Urinary bladder (tissue), 4 donors: ENCODE results near the gene SNX9. TPM values are rescaled to one million over a fixed set of nuclear protein-coding genes. Genes with fewer than 3 reads are reported as not detected.
"Not testable (repeated sequence)": the region's sequence is repeated elsewhere in the genome, so short reads cannot be mapped to it uniquely, and the experiment has no call there.

Experiments
- DNase-seq: peaks from one replicate; pipeline ENCODE4 v3.0.0-alpha.2; 2015; ENCODE audit errors: extremely low spot score
- H3K27ac ChIP-seq: one replicate; pipeline ENCODE4 v1.5.1; 2013; ENCODE audit warnings: low read depth, mild to moderate bottlenecking, moderate library complexity
- H3K36me3 ChIP-seq: one replicate; pipeline ENCODE4 v1.6.1; 2013; ENCODE audit warnings: mild to moderate bottlenecking, moderate library complexity; ENCODE audit not compliant: insufficient read depth
- H3K4me1 ChIP-seq: one replicate; pipeline ENCODE4 v1.6.1; 2013; ENCODE audit warnings: mild to moderate bottlenecking, moderate library complexity; ENCODE audit not compliant: insufficient read depth
- H3K4me3 ChIP-seq: one replicate; pipeline ENCODE4 v1.5.1; 2013; ENCODE audit warnings: low read depth, low read length
- WGBS: extraction: QIAGEN DNeasy Blood & Tissue Kit; methylation state at CpG from one replicate; pipeline ENCODE4 v1.1.7; 2013; 5-methylcytosine and 5-hydroxymethylcytosine counted together
- polyA plus RNA-seq: library from polyadenylated mRNA; stranded (reverse); fragments of 200-250 nt; gene quantifications from one replicate; pipeline ENCODE4 v1.2.3, GENCODE V29; 2013
- total RNA-seq: library from RNA; depleted of rRNA; stranded (reverse); fragments of >200 nt; gene quantifications from one replicate; pipeline ENCODE4 v1.2.3, GENCODE V29; 2014
- donor health status: healthy with polysubstance abuse.
- donor health status: healthy.

SNX9 gene
- total and polyA plus RNA-seq, 2 donors = 36.0 to 70.0 TPM

DNA sequence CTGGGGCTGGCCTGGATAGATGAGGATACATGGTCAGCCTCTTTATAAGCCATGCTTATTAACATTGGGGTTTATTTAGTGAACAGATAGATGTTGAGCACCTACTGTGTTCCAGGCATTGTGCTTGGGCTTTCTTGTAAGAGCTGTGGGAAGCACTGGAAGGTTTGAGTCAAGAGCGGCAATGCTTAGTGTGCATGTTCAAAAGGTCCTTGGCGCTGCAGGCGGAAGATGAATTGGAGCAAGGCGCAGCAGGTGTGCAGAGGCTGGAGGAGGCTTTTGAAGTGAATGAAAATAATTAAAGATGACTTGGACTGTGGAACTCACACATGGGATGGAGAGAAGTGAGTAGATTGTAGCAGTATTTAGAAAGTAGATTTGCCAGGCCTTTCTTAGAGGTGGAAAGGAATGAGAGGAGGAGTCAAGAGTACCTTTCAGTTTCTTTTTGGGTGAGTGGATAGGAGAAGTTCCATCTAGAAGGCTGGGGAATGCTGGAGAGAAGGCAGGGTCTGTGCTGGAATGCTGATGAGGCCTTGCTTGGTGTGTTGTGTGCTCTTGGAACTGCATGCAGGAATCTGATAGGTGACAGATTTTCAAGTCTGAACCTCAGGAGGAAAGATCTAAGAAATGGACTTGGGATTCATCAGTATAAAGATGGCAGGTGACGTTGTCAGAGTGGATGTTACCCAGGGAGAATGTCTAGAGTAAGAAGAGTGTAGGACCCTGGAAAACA is 26.4 kb downstream of the SNX9 start:
- no peaks in the 10 kb centered on the region for H3K36me3 ChIP-seq
- H3K27ac ChIP-seq = no peak overlapping the region
- no peak for DNase-seq
- H3K4me1 ChIP-seq = peaks cover 2% of the 10 kb centered on the region
- H3K4me3 ChIP-seq = no peak overlapping the region
- 98% methylated on average over 5 of the region's 5 CpGs for WGBS

DNA sequence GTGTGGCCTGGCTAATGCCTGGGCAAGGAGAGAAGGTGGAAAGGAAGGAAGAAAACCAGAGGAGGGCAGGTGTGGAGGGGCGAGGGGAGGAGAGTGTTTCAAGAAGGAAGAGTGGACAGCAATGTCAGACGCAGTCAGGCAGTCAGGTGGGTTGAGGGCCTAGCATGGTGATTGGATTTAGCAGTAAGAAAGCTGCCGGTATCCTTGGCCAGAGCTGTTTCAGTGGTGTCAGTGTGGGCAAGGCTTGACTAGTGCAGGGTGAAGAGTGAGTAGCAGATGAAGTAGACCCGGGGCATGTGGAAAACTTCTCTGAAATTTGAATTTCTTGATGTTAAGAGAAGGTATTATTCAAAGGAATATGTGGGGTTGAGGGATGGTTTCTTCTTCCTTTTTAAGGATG is 27.0 kb downstream of the SNX9 start:
- Histone ChIP-seq H3K27ac (no peak overlapping the region), H3K4me1 (peaks cover 2% of the 10 kb centered on the region), H3K36me3 (no peaks in the 10 kb centered on the region), H3K4me3 (no peak overlapping the region)
- WGBS = 84% methylated on average over 4 of the region's 4 CpGs
- no peak for DNase-seq

- 92% methylated on average over 2 of the region's 2 CpGs for WGBS
- no peak overlapping the region for H3K4me3 ChIP-seq
- H3K27ac ChIP-seq = no peak overlapping the region
- H3K4me1 ChIP-seq = no peaks in the 10 kb centered on the region
- H3K36me3 ChIP-seq = no peaks in the 10 kb centered on the region
- no peak for DNase-seq
Measured at GRCh38 chr6:157853018-157853805, 30.2 kb downstream of the SNX9 start.

GRCh38 chr6:157853902-157854502 is 31.0 kb downstream of the SNX9 start:
- 92% methylated on average over 1 of the region's 1 CpG for WGBS
- no peak overlapping the region for H3K27ac ChIP-seq
- H3K36me3 ChIP-seq = no peaks in the 10 kb centered on the region
- DNase-seq = no peak
- H3K4me1 ChIP-seq = no peaks in the 10 kb centered on the region
- no peak overlapping the region for H3K4me3 ChIP-seq

DNA sequence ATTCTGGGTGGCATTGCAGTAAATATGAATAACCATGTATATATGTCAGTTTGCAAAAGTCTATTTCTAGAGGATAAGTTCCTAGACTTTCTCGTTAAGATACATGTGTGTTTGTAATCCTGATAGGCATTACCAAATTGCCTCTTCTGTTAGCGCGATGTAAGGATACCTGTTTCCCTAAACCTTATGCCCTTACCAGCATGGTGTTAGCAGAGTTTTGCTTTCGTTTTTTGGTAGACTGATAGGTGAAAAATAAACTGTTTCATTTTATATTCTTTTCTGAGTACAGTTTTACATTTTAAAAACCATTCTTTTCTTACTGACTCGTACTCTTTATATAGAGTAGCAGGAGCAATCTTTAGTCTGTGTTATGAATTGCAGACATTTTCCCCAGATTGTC is 32.3 kb downstream of the SNX9 start:
- 96% methylated on average over 5 of the region's 5 CpGs for WGBS
- Histone ChIP-seq H3K4me3 (no peak overlapping the region), H3K27ac (no peak overlapping the region), H3K4me1 (no peaks in the 10 kb centered on the region), H3K36me3 (no peaks in the 10 kb centered on the region)
- no peak for DNase-seq

DNA sequence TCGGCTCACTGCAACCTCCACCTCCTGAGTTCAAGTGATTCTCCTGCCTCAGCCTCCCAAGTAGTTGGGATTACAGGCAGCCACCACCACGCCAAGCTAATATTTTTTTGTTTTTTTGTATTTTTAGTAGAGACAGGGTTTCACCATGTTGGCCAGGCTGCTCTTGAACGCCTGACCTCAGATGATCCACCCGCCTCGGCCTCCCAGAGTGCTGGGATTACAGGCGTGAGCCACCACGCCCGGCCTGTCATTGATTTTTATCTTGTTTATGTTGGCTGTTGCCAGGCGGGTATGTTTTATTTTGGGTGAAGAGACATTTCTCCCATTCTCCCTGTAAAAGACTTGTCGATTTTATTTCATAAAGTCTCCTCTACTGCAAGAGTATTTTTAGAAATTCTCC is 32.8 kb downstream of the SNX9 start:
- DNase-seq, H3K27ac ChIP-seq: not testable (repeated sequence)
- WGBS = 59% methylated on average over 10 of the region's 10 CpGs

DNA sequence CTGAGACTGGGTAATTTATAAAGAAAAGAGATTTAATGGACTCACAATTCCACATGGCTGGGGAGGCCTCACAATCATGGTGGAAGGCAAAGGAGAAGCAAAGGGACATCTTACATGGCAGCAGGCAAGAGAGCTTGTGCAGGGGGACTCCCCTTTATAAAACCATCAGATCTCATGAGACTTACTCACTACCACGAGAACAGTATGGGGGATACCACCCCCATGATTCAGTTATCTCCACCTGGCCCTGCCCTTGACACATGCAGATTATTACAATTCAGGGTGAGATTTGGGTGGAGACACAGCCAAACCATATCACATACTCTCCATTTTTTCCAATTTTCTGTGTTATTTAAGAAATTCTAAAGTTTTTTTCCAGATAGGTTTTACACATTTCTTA is 35.6 kb downstream of the SNX9 start:
- not testable (repeated sequence) for H3K4me1 ChIP-seq, DNase-seq, H3K4me3 ChIP-seq, H3K36me3 ChIP-seq, H3K27ac ChIP-seq
- 95% methylated on average over 1 of the region's 1 CpG for WGBS

More for the DNA sequence above, 32.8 kb downstream of the SNX9 start:
- not testable (repeated sequence) for H3K4me3 ChIP-seq, H3K4me1 ChIP-seq, H3K36me3 ChIP-seq

- Histone ChIP-seq H3K4me1 (no peaks in the 10 kb centered on the region), H3K27ac (no peak overlapping the region)
- 46% methylated on average over 7 of the region's 7 CpGs for WGBS
Measured at GRCh38 chr6:157859775-157860504, 36.9 kb downstream of the SNX9 start.

DNA sequence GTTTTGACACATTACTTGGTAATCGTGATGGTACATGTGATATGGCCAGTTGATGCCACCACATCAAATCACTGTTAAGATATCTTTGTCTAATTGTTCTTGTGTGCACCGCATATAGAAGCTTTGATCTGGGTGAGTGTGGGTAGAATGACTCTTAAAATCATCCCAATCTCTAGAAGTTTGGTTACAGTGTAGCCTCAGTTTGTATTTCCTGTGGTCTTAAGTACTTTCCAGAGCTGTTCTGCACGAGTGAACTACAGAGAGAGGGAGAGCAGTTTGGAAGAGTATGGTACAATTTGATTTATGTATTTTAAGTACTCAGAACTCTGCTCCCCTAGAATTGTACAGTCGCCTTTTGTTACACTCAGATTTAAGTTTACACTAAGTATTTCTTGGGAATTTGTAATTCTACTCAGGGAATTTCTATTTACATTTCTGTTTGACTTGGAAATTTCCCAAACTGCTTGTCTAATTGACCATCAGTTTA is 37.5 kb downstream of the SNX9 start:
- Histone ChIP-seq H3K4me3 (no peak overlapping the region), H3K27ac (no peak overlapping the region), H3K36me3 (no peaks in the 10 kb centered on the region), H3K4me1 (no peaks in the 10 kb centered on the region)
- WGBS = 37% methylated on average over 4 of the region's 4 CpGs
- no peak for DNase-seq

More at GRCh38 chr6:157859775-157860504, 36.9 kb downstream of the SNX9 start:
- Histone ChIP-seq H3K36me3 (no peaks in the 10 kb centered on the region), H3K4me3 (no peak overlapping the region)
- no peak for DNase-seq

- DNase-seq = no peak
- Histone ChIP-seq H3K27ac (no peak overlapping the region), H3K4me3 (no peak overlapping the region), H3K36me3 (no peaks in the 10 kb centered on the region), H3K4me1 (no peaks in the 10 kb centered on the region)
- WGBS = 63% methylated on average over 4 of the region's 4 CpGs
Measured at GRCh38 chr6:157861184-157861583, 38.1 kb downstream of the SNX9 start.

DNA sequence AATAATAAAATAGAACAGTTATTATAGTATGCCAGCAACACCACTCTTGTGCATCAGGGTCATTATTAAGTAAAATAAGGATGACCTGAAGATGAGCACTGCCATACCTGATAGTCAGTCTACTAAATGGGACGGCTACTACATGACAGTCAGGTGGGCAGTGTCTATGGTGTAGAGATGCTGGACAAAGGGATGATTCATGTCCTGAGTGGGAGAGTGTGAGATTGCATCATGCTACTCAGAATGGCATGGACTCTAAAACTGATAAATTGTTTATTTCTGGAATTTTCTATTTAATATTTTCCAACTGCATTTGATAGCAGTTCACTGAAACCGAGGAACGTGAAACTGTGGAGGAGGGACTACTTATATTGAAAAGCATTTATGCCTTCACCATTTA is 38.8 kb downstream of the SNX9 start:
- WGBS = 62% methylated on average over 3 of the region's 3 CpGs
- DNase-seq = no peak
- Histone ChIP-seq H3K4me1 (no peaks in the 10 kb centered on the region), H3K27ac (no peak overlapping the region), H3K36me3 (no peaks in the 10 kb centered on the region), H3K4me3 (no peak overlapping the region)

DNA sequence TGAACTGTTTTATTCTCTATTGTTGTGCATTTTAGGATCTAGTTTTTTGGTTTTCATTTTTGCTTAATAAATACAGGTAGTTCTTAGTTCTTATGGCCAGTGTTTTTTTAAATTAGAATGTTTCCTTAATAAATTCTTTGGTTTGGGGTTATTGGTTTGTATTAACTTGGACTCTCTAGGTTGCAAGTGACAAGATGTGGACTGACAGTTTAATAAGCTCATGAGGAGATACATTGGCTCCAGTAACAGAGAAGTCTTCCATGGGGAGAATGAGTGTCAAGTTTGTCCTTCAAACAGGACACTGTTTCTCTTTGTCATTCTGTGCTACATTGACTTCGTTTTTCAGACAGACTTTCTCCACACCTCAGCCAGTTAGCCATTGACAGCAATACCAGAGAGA is 39.7 kb downstream of the SNX9 start:
- H3K36me3 ChIP-seq = no peaks in the 10 kb centered on the region
- no peak overlapping the region for H3K27ac ChIP-seq
- DNase-seq = no peak
- no peak overlapping the region for H3K4me3 ChIP-seq
- WGBS = 76% methylated on average over 1 of the region's 1 CpG
- H3K4me1 ChIP-seq = no peaks in the 10 kb centered on the region

- 77% methylated on average over 11 of the region's 11 CpGs for WGBS
- no peaks in the 10 kb centered on the region for H3K36me3 ChIP-seq
- H3K4me3 ChIP-seq = no peak overlapping the region
- no peaks in the 10 kb centered on the region for H3K4me1 ChIP-seq
- no peak for DNase-seq
- H3K27ac ChIP-seq = no peak overlapping the region
Measured at GRCh38 chr6:157864185-157864761, 41.2 kb downstream of the SNX9 start.
